ENCODE data around the gene SUSD1.

The SUSD1 gene

DNA sequence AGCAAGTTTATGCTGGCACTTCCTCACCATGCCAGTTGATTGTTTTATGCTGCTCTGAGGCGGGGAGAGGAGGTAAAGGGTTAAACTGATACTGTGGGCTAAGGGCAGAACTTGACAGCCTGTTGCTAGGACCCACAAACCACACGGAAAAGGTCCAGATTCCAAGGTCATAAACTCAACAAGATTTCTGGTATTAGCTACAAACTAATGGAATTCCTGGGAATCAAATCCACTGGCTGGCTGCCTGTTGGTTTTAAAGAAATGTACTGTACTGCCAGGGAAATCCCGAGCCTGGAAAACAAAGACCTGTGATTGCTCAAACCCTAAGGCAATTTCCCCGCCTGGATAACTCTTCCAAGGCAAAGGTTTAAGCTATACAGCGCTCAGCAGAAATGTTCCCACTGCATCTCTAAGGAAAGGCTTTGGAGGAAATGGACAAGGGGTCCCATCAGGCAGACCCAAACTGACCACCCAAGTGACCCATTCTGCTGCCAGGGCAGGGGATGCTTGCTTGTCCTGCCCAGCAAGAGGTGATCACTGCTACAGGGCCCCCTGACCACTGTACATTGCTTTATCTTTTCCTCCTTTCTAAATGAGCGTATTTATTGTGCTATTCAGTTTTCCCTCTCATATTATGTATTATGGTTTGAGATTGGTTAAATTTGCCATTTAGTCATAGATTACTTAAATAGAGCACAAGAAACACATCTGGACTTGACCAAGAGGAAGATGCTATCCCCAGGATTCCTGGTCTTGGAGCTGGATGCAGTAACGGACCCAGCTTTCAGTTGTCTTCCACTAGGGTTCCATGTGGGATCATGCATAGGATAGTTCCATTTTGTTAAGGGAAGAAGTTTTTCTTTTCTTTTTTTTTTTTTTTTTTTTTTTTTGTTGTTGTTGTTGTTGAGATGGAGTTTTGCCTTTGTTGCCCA is 124.3 kb downstream of the SUSD1 start:
- Histone ChIP-seq H3K27ac (no peak overlapping the region), H3K4me2 (no peak overlapping the region), H3K9ac (no peak overlapping the region), H3K4me3 (no peak overlapping the region), H3K27me3 (no peaks in the 10 kb centered on the region), H4K20me1 (no peaks in the 10 kb centered on the region), H3K4me1 (peaks cover 0 to 34% (median 4%) of the 10 kb centered on the region in 10 experiments; a peak in 9 of 20 replicates), H3K36me3 (peaks cover 7 to 81% (median 31%) of the 10 kb centered on the region in 11 experiments; a peak in 18 of 22 replicates), H3K9me3 (replicated peaks in 1 of 11) (peaks cover 0 to 24% (median 9%) of the 10 kb centered on the region in 11 experiments; a peak in 15 of 22 replicates)
- TF ChIP-seq Cebpa-rat (IDR thresholded peaks at IDR 0.05) = no peak

- H3K4me2 ChIP-seq = no peak overlapping the region
- H4K20me1 ChIP-seq = no peaks in the 10 kb centered on the region
- peaks cover 0 to 19% (median 9%) of the 10 kb centered on the region in 11 experiments; a peak in 15 of 22 replicates for H3K9me3 ChIP-seq (replicated peaks in 1 of 11)
- H3K36me3 ChIP-seq = peaks cover under 1 to 72% (median 23%) of the 10 kb centered on the region in 11 experiments; a peak in 14 of 22 replicates
- no peak overlapping the region for H3K9ac ChIP-seq
- no peak for TF ChIP-seq Cebpa-rat (IDR thresholded peaks at IDR 0.05)
- peaks cover 0 to 36% (median 4%) of the 10 kb centered on the region in 10 experiments; a peak in 9 of 20 replicates for H3K4me1 ChIP-seq
- H3K4me3 ChIP-seq = no peak overlapping the region
- H3K27ac ChIP-seq = no peak overlapping the region
- no peaks in the 10 kb centered on the region for H3K27me3 ChIP-seq
These were observed 125.1 kb downstream of the SUSD1 start for GRCh38 chr9:112049811-112050516.

DNA sequence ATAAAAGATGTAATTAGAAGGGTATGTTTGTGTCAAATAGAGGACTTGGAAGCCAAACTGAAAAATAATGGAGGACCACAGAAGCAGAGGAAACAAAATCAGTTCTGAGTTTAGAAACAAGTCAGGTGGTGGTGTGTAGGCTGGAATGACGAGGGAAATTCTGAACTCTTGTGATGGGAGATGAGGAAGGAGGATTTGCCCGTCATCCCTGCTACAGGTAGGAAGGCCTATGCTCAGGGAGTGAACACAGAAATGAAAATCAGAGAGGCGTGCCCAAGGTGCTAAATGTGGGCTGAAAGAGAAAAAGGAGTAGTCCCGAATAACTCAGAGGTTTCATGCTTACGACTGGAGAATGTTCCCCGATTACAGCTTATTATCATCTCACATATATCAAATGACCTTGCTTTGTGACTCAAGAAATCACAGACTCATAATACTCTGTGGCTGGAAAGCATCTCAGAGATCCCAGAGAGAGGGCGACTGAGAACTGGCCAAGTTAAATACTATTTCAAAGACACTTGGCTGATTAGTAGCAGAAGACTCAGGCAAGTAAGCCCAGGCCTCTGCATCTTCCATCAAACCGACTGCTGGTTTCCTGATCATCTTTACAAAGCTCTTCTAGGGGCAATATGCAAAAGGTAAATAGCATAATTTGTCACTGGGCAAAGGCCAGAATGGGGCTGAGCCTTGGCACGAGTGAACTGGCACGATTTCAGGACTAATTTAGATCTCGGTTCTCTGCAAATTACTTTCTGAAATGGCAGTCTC is 126.0 kb downstream of the SUSD1 start:
- H3K36me3 ChIP-seq = peaks cover 0 to 66% (median 23%) of the 10 kb centered on the region in 11 experiments; a peak in 14 of 22 replicates
- peaks cover 0 to 14% (median 9%) of the 10 kb centered on the region in 11 experiments; a peak in 15 of 22 replicates for H3K9me3 ChIP-seq (replicated peaks in 1 of 11)
- peaks cover 0 to 36% (median 4%) of the 10 kb centered on the region in 10 experiments; a peak in 9 of 20 replicates for H3K4me1 ChIP-seq
- no peak overlapping the region for H3K4me2 ChIP-seq
- H3K9ac ChIP-seq = no peak overlapping the region
- no peak overlapping the region for H3K27ac ChIP-seq
- TF ChIP-seq Cebpa-rat (IDR thresholded peaks at IDR 0.05) = no peak
- no peak overlapping the region for H3K4me3 ChIP-seq
- H4K20me1 ChIP-seq = no peaks in the 10 kb centered on the region
- no peaks in the 10 kb centered on the region for H3K27me3 ChIP-seq

GRCh38 chr9:112047538-112048066 is 127.5 kb downstream of the SUSD1 start:
- no peak overlapping the region for H3K27ac ChIP-seq
- no peak for TF ChIP-seq Cebpa-rat (IDR thresholded peaks at IDR 0.05)
- H3K9me3 ChIP-seq (replicated peaks in 1 of 11) = peaks cover 0 to 13% (median 9%) of the 10 kb centered on the region in 11 experiments; a peak in 15 of 22 replicates
- H3K4me3 ChIP-seq = no peak overlapping the region
- peaks cover 0 to 35% (median 4%) of the 10 kb centered on the region in 10 experiments; a peak in 9 of 20 replicates for H3K4me1 ChIP-seq
- H4K20me1 ChIP-seq = no peaks in the 10 kb centered on the region
- peak overlapping the region in 6 of 11 experiments; percentile 1 to 46 (median 26); a peak in 8 of 22 replicates for H3K4me2 ChIP-seq
- H3K36me3 ChIP-seq = peaks cover 0 to 55% (median 23%) of the 10 kb centered on the region in 11 experiments; a peak in 14 of 22 replicates
- no peak overlapping the region for H3K9ac ChIP-seq
- H3K27me3 ChIP-seq = no peaks in the 10 kb centered on the region

GRCh38 chr9:112046181-112046580 is 128.9 kb downstream of the SUSD1 start:
- Histone ChIP-seq H3K4me2 (peak overlapping the region in 2 of 11 experiments; percentile 38 to 46; a peak in 4 of 22 replicates), H3K4me3 (no peak overlapping the region), H3K9me3 (replicated peaks in 1 of 11) (peaks cover 0 to 22% (median 9%) of the 10 kb centered on the region in 11 experiments; a peak in 16 of 22 replicates), H3K27ac (no peak overlapping the region; a peak in 1 of 22 replicates), H3K36me3 (peaks cover 4 to 50% (median 19%) of the 10 kb centered on the region in 11 experiments; a peak in 19 of 22 replicates), H3K4me1 (peaks cover 0 to 24% (median 7%) of the 10 kb centered on the region in 10 experiments; a peak in 14 of 20 replicates), H4K20me1 (no peaks in the 10 kb centered on the region), H3K9ac (no peak overlapping the region), H3K27me3 (no peaks in the 10 kb centered on the region)
- TF ChIP-seq Cebpa-rat (IDR thresholded peaks at IDR 0.05) = no peak

- no peak overlapping the region for H3K4me3 ChIP-seq
- no peaks in the 10 kb centered on the region for H4K20me1 ChIP-seq
- TF ChIP-seq Cebpa-rat (IDR thresholded peaks at IDR 0.05) = no peak
- H3K27me3 ChIP-seq = no peaks in the 10 kb centered on the region
- no peak overlapping the region for H3K4me2 ChIP-seq
- peaks cover 0 to 24% (median 9%) of the 10 kb centered on the region in 11 experiments; a peak in 16 of 22 replicates for H3K9me3 ChIP-seq (replicated peaks in 1 of 11)
- H3K36me3 ChIP-seq = peaks cover 15 to 50% (median 21%) of the 10 kb centered on the region in 11 experiments; a peak in 21 of 22 replicates
- H3K9ac ChIP-seq = no peak overlapping the region
- peaks cover 0 to 27% (median 7%) of the 10 kb centered on the region in 10 experiments; a peak in 14 of 20 replicates for H3K4me1 ChIP-seq
- H3K27ac ChIP-seq = no peak overlapping the region
These were observed 130.2 kb downstream of the SUSD1 start for GRCh38 chr9:112044881-112045280.

DNA sequence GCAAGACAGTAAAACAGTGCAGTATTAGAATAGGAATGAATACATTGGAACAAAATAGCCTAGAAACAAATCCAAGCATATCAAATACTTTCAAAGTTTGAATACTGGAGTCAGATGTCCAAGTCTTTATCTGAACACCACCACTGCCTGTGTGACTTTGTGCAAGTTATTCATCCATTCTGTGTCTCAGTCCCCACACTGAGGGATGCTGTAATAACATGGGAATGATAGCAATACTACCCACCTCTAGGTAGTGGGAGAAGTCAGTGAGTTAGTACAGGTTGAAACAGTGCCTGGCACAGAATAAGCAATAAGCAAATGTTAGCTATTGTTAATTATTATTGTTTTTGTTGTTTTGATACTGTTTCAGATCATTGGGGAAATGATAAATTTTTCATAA is 130.9 kb downstream of the SUSD1 start:
- peaks cover 0 to 24% (median 9%) of the 10 kb centered on the region in 11 experiments; a peak in 16 of 22 replicates for H3K9me3 ChIP-seq (replicated peaks in 1 of 11)
- no peak for TF ChIP-seq Cebpa-rat (IDR thresholded peaks at IDR 0.05)
- no peak overlapping the region for H3K27ac ChIP-seq
- no peak overlapping the region for H3K9ac ChIP-seq
- H3K27me3 ChIP-seq = no peaks in the 10 kb centered on the region
- H3K4me2 ChIP-seq = no peak overlapping the region
- no peaks in the 10 kb centered on the region for H4K20me1 ChIP-seq
- H3K36me3 ChIP-seq = peaks cover 21 to 56% (median 27%) of the 10 kb centered on the region in 11 experiments; a peak in 21 of 22 replicates
- H3K4me1 ChIP-seq = peaks cover 0 to 31% (median 7%) of the 10 kb centered on the region in 10 experiments; a peak in 14 of 20 replicates
- H3K4me3 ChIP-seq = no peak overlapping the region

GRCh38 chr9:112043423-112043822 is 131.7 kb downstream of the SUSD1 start:
- H3K9me3 ChIP-seq (replicated peaks in 1 of 11) = peaks cover 0 to 24% (median 9%) of the 10 kb centered on the region in 11 experiments; a peak in 16 of 22 replicates
- no peak overlapping the region for H3K4me2 ChIP-seq
- H3K4me1 ChIP-seq = peaks cover 5 to 35% (median 14%) of the 10 kb centered on the region in 10 experiments
- H3K27me3 ChIP-seq = no peaks in the 10 kb centered on the region
- H3K27ac ChIP-seq = no peak overlapping the region
- no peak overlapping the region for H3K9ac ChIP-seq
- H3K4me3 ChIP-seq = no peak overlapping the region
- peaks cover 21 to 54% (median 32%) of the 10 kb centered on the region in 11 experiments; a peak in 21 of 22 replicates for H3K36me3 ChIP-seq
- no peaks in the 10 kb centered on the region for H4K20me1 ChIP-seq
- TF ChIP-seq Cebpa-rat (IDR thresholded peaks at IDR 0.05) = no peak
